Astrocyte (in vitro differentiated cells and primary cell): ENCODE measurements around the gene STAT3.
"Not testable (repeated sequence)": the region's sequence is repeated elsewhere in the genome, so short reads cannot be mapped to it uniquely, and the experiment has no call there.

ENCODE experiments used
- CTCF ChIP-seq: IDR thresholded peaks from 2 replicates; pipeline ENCODE4 v1.5.1; 2011; ENCODE audit warnings: low read depth, mild to moderate bottlenecking, inconsistent platforms, low read length, moderate library complexity; ENCODE audit not compliant: insufficient read depth
- EZH2 ChIP-seq: IDR thresholded peaks from 2 replicates; pipeline ENCODE4 v1.6.1; 2012; ENCODE audit warnings: mild to moderate bottlenecking, low read length, inconsistent platforms; ENCODE audit not compliant: insufficient read depth

- not testable (repeated sequence) for TF ChIP-seq CTCF, EZH2
Measured at GRCh38 chr17:42305031-42305330, 83.3 kb downstream of the STAT3 start.
